HG02943 (cell line): ENCODE measurements around the gene CCM2L.

Experiments used
- ATAC-seq: cut with Tn5 transposase; IDR thresholded peaks from one replicate; pipeline ENCODE4 v1.9.1; 2021; ENCODE audit warnings: mild to moderate bottlenecking, low read depth, moderate library complexity; ENCODE audit not compliant: unreplicated experiment

Gene CCM2L

GRCh38 chr20:31991339-31991705, 18.9 kb upstream of the CCM2L start:
- no peak for ATAC-seq

- no peak for ATAC-seq
Measured at GRCh38 chr20:31992086-31992485, 18.2 kb upstream of the CCM2L start.

DNA sequence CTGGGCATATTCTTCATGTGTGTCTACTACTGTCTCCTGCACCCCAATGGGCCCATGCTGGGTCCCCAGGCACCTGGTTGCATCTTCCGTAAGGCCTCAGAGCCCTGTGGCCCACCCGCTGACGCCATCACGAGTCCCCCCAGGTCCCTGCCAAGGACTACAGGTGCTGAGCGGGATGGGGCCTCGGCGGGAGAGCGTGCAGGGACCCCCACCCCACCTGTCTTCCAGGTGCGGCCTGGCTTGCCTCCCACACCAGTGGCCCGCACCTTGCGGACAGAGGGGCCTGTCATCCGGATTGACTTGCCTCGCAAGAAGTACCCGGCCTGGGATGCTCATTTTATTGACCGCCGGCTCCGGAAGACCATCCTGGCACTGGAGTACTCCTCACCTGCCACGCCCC, 13.2 kb upstream of the CCM2L start:
- ATAC-seq = no peak

- ATAC-seq = no peak
Measured at GRCh38 chr20:31998246-31998645, 12.0 kb upstream of the CCM2L start.

- no peak for ATAC-seq
Measured at GRCh38 chr20:32003325-32003724, 6.9 kb upstream of the CCM2L start.

- ATAC-seq = no peak
Measured at GRCh38 chr20:32004963-32005362, 5.3 kb upstream of the CCM2L start.

DNA sequence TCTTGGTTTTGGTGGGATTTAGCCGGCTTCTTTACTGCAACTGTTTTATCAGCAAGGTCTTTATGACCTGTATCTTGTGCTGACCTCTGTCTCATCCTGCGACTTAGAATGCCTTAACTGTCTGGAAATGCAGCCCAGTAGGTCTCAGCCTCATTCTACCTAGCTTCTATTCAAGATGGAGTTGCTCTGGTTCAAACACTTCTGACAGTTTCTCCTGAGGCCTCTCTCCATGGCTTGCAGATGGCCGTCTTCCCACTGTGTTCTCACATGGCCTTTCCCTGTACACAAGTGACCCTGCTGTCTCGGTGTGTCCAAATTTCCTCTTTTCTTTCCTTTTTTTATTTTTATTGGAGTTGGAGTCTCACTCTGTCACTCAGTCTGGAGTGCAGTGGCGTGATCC, 4.2 kb upstream of the CCM2L start:
- ATAC-seq = no peak

DNA sequence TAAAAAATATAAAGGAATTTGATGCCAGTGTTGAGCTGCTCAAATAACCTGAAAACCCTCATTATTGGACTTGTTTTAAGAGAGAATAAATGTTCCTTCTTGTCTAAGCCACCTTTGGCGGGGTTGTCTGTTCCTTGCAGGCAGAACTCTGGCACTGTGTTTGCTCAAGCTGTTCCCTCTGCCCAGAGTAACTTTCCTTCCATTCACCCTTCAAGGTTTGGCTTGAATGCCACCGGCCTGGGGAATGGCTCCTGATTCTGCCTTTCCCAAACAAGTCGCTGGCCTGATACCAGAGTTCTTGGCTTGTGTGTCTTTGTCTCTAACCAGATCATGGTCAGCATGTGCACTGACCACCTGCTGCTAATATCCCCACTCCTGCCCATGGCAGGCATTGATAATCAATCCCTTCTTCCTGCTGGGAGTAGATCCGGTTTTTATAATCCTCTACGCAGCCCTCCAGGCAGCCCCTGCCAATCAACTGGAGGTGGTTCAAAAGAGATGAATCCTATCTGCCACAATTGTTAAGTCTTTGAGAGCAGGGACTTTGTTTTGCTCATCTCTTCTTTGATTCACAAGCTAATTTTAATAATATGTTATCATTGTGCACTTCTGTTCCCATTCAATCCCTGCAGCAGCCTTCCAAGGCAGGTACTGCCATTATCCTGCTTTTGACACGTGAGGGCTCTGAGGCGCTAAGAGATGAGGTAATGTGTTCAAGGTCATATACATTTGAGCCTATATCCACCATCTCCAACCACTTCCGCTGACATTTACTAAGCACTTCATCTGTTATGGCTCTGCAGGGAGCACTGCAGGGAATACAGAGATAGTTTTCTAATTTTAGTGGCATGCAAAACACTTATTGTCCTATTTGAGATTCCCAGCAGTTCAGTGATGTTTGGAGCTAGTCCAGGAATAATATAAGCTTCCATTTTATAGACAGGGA, 3.1 kb upstream of the CCM2L start:
- no peak for ATAC-seq

DNA sequence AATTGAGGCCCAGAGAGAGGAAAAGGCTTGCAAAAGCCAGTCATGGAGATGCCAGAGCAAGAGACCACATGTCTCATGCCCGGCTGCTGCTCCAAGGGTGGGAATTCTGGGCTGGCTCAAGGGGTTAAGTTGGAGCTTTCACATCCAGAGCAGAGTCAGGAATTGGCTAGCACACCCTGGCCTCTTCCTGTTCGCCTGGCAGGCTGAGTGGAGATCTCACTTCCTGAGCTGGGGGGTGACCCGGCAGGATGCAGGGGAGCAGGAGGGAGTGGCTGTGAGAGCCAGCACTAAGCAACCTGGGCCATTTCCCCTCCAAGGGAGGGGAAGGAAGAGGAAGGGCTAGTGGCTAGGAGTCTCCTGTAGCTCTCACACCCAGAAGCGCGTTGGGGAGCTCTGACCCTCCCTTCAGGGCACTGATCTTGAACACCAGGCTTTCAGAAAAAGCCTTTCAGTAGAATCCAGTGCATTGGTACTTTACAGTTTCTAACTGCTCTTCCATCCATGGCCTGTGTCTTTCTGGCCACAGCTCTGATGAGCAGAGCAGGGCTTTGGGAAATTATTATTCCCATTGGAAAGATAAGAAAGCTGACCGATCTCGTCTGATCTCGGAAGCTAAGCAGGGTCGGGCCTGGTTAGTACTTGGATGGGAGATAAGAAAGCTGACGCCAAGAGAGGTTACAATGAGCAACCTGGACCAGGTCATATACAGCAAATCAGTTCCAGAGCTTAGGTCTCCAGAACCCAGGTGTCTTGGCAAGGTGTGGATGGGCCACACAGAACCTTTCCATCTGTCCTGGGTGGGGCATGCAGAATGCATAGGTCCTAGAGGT, 2.2 kb upstream of the CCM2L start:
- ATAC-seq = no peak

DNA sequence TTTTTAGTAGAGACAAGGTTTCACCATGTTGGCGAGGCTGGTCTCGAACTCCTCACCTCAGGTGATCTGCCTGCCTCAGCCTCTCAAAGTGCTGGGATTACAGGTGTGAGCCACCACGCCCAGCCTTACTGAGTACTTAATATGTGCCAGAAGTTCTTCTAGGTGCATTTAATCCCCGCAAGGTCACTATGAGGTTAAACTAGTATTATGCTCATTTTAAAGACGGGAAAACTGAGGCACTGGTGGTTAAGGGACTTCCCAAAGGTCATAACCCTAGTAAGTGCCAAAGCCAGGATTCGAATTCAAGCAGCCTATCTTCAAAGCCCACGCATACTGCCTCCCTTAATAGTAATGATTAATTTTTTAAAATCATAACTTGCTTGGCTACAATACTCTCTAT, 674 bp upstream of the CCM2L start:
- ATAC-seq = no peak

- ATAC-seq = no peak
Measured at GRCh38 chr20:32010666-32011065, 428 bp downstream of the CCM2L start.

DNA sequence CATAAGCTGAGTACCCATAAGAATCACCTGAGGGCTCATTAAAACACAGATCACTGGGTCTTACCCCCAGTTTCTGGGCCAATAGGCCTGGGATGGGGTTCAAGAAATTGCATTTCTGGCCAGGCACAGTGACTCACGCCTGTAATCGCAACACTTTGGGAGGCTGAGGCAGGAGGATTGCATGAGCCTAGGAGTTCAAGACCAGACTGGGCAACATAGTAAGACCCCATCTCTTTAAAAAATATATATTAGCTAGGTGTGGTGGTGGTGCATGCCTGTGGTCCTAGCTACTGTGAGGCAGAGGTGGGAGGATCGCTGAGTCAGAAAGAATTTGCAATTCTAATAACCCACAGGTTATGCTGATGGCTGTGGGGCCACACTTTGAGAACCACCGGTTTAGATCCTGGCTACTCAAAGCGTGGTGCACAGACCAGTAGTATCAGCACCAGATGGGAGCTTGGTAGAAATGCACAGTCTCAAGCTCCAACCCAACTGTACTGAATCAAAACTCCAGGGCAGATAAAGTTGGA, 2.0 kb downstream of the CCM2L start:
- no peak for ATAC-seq

DNA sequence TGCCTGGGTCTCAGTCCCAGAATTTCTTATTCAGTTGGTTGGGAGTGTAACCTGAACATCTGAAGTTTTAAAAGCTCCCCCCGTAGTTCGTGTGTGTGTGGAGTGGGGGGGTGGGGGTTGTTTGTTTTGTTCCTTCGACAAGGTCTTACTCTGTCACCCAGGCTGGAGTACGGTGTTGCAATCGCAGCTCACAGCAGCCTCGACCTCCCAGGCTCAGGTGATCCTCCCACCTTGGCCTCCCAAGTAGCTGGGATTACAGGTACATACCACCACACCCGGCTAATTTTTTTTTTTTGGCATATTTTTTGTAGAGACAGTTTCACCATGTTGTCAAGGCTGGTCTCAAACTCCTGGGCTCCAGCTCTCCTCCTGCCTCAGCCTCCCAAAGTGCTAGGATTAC, 3.1 kb downstream of the CCM2L start:
- ATAC-seq = no peak

DNA sequence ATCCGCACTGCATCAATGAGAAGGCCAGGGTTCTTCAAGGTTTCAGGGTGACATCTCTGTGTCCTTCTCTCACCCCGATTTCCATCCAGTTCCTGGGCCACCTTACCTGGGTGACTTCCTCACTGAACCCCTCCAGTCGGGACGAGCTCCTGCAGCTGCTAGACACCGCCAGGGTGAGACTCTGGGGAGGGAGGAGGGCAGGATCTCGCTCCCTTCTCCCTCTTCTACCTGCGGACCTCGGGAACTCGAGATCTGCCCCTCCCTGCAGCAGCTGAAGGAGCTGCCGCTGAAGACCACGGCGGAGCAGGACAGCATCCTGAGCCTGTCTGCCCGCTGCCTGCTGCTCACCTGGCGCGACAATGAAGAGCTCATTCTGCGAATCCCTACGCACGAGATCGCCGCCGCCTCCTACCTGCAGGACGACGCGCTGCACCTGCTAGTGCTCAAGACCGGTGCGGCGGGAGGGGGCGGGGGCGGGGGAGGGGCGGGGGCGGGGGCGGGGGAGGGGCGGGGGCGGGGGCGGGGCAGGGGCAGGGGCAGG, 7.5 kb downstream of the CCM2L start:
- no peak for ATAC-seq

DNA sequence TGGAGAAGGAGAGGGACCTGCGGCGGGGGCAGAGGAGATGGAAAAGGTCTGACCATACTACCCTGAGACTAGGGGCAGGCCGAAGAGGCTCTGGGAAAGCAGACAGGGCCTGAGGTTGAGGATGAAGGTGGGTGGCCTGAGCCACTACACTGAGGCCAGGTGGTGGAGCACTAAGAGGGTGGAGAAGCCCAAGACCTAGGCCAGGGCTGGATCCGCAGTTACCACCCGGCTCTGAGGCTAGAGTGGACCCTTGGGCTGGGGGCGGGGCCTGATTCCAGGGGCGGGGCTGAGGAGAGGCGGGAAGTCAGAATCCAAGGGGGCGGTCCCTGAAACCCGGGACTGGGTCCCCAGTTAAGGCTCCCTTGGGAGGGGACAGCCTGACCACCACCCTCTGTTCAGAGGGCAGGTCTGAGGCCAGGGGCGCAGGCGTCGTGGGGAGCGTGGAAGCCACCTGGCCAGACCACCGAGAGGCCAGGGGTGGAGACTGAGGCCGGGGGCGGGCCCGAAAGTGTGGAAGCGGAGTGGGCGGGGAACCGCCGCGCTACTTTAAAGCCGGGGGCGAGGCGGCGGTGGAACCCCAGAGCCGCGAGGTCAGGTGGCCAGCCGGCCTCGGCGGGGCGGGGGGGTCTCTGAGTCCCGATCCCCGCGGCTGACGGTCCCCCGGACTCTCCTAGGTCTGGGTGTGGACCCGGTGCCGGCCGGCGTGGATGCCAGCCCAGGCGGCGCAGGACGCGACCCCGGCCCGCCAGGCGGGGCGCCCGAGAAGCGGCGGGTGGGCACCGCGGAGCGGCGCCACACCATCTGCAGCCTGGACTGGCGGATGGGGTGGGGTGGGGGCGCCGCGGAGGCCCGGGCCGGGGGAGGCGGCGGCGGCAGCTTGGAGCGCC, 8.3 kb downstream of the CCM2L start:
- no peak for ATAC-seq

GRCh38 chr20:32019156-32019510, 8.9 kb downstream of the CCM2L start:
- no peak for ATAC-seq

DNA sequence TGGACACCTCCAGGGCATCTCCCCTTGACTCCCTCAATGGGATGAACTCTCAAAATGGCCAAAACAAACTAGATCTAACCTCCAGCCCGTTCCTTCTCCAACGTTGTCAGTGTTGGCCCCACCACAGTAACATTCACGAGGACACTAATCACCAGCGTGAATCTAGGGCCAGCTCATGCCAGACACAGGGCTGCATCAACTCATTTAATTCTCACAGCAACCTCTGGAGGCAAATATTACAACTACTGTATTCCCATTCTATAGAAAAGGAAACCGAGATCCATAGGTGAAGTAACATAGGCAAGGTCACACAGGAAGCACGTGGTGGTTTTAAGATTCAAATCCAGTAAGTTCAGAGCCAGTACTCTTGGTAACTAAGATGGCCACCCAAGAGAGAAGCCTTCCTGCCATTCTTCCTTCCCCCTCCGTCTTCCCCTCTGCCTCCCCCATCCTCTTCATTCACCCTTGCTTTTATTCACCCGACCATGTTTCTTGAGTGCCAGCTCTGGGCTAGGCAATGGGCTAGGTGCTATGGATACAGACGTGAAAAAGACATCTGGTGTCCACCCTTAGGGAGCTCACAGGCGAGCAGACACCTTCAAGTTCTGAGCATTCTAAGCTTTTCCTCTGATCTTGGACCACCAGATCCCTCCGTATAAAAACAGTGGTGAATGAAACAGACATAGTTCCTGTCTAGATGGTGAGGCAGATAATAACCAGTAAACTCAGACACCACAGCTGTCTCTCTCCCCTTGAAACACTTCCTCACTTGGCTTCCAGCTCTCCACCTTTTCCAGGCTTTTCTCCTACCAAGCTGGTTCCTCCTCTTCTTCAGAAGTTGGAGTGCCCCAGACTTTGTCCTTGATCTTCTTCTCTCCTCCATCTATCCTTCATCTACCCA, 9.6 kb downstream of the CCM2L start:
- ATAC-seq = no peak

- no peak for ATAC-seq
Measured at GRCh38 chr20:32021091-32021490, 10.9 kb downstream of the CCM2L start.

- no peak for ATAC-seq
Measured at GRCh38 chr20:32024683-32025295, 14.6 kb downstream of the CCM2L start.
